MCF 10A (cell line): Measurements from ENCODE around the gene ZNF407. TPM values are rescaled to one million over a fixed set of nuclear protein-coding genes. Genes with fewer than 3 reads are reported as not detected.

Experiments
- BruUV-seq: library from RNA; stranded (reverse); fragments of 400-500 nt; replicated peaks from 2 replicates; lab custom pipeline; 2021; lab: Mats Ljungman, UMichigan
- CTCF ChIA-PET: fragments of 300-600 bp; sonication (Branson Sonifier 250); formaldehyde crosslinking; extraction: SDS; loops from one replicate; lab custom pipeline; 2021; ENCODE audit warnings: antibody characterized with exemption, inconsistent platforms; lab: Yijun Ruan, JAX
- POLR2A ChIA-PET: fragments of 300-600, 350-650 bp; sonication (Branson Sonifier 250); formaldehyde crosslinking; extraction: SDS; loops from one replicate; lab custom pipeline; 2020; ENCODE audit warnings: antibody characterized with exemption, inconsistent platforms; lab: Yijun Ruan, JAX
- DNase-seq: peaks from one replicate; pipeline ENCODE4 v3.0.0-alpha.2; 2018; ENCODE audit not compliant: unreplicated experiment
- H3K27ac Mint-ChIP-seq: one replicate; pipeline ENCODE4 v1.8.0; 2022; ENCODE audit warnings: mild to moderate bottlenecking, low read depth, mixed read lengths; ENCODE audit not compliant: unreplicated experiment
- H3K27me3 Mint-ChIP-seq: one replicate; pipeline ENCODE4 v1.8.0; 2022; ENCODE audit warnings: mixed read lengths; ENCODE audit not compliant: insufficient read depth, unreplicated experiment
- H3K36me3 Mint-ChIP-seq: one replicate; pipeline ENCODE4 v1.8.0; 2022; ENCODE audit warnings: mild to moderate bottlenecking, moderate library complexity, mixed read lengths; ENCODE audit not compliant: insufficient read depth, unreplicated experiment
- H3K4me1 Mint-ChIP-seq: one replicate; pipeline ENCODE4 v1.8.0; 2022; ENCODE audit warnings: mixed read lengths; ENCODE audit not compliant: insufficient read depth, unreplicated experiment
- H3K4me3 Mint-ChIP-seq: one replicate; pipeline ENCODE4 v1.8.0; 2022; ENCODE audit warnings: mild to moderate bottlenecking, moderate library complexity, mixed read lengths; ENCODE audit not compliant: unreplicated experiment
- H3K9me3 Mint-ChIP-seq: one replicate; pipeline ENCODE4 v1.8.0; 2022; ENCODE audit warnings: mixed read lengths; ENCODE audit not compliant: unreplicated experiment
- CTCF ChIP-seq: fragments of 200-600 bp; IDR thresholded peaks from one replicate; pipeline ENCODE4 v1.8.0; 2022; ENCODE audit warnings: antibody characterized with exemption, mild to moderate bottlenecking; ENCODE audit not compliant: unreplicated experiment
- intact Hi-C: fragments of 100-400 bp; cut with micrococcal nuclease; formaldehyde crosslinking; loops from 2 replicates; pipeline ENCODE4 v1.14.1; 2022
- total RNA-seq: library from RNA; stranded (reverse); gene quantifications from 2 replicates; pipeline ENCODE4 v1.2.3, GENCODE V29; 2022

ZNF407 gene
- total RNA-seq, 1 experiment from 2014 or later, result 9.5 TPM

GRCh38 chr18:74944676-74945075 is 347.0 kb downstream of the ZNF407 start:
- POLR2A ChIA-PET, result interaction anchor here (0.5 kb wide), 1 partner anchor 266 kb away, joined by 4 read pairs; the partner anchor contains the start of gene TSHZ1
- Mint-ChIP-seq H3K4me3 (no peak overlapping the region), H3K27me3 (no peaks in the 10 kb centered on the region), H3K9me3 (no peaks in the 10 kb centered on the region), H3K36me3 (no peaks in the 10 kb centered on the region), H3K27ac (no peak overlapping the region), H3K4me1 (no peaks in the 10 kb centered on the region)
- no peak for TF ChIP-seq CTCF
- intact Hi-C loops, result no loop called here
- CTCF ChIA-PET, result interaction anchor here (0.6 to 0.7 kb wide), 3 partner anchors 97 to 482 kb away, joined by 3 read pairs; no protein-coding TSS in a partner anchor
- BruUV-seq, result no TSS peak
- no peak for DNase-seq

- Mint-ChIP-seq H3K36me3 (no peaks in the 10 kb centered on the region), H3K4me3 (no peak overlapping the region), H3K4me1 (peaks cover 5% of the 10 kb centered on the region), H3K9me3 (no peaks in the 10 kb centered on the region), H3K27me3 (no peaks in the 10 kb centered on the region), H3K27ac (no peak overlapping the region)
- no TSS peak for BruUV-seq
- intact Hi-C loops, result no loop called here
- no peak for DNase-seq
- ChIA-PET POLR2A (interaction anchor here (0.7 kb wide), 1 partner anchor 436 kb away, joined by 4 read pairs; no protein-coding TSS in a partner anchor), CTCF (interaction anchor here (0.6 kb wide), 1 partner anchor 396 kb away, joined by 3 read pairs; no protein-coding TSS in a partner anchor)
- no peak for TF ChIP-seq CTCF
Measured at GRCh38 chr18:74945774-74946545, 348.3 kb downstream of the ZNF407 start.

DNA sequence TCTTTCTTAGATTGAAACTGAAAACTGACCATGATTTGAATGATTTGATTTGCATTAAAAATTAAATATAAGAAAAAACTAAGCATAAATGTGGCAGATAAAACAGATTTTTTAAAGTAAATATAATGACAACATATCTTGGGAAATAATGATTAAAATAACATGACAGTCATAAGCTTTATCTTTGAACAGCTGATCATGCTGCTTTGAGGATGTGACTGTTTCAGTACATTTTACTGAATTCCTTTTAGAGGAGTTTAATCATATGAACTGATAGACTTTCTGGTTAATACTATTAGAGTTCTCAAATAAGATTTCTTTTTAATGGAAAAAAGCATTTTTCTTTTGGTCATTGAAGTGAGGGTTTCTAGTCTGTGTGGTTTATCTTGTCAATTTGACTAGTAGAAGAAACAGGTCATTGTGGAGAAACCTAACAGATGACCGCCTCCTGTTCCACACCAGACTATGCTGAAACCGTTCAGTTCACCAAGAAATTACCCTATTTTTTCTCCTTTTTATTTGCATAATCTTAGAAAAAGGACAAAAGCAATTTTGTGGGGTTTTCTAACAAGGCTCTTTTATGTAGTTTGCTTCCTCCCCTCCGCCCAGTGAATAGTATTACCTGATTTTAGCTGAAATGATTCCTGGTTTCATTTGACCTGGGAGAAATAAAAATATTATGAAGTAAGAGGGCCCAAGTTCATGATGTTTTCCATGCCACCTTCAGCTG is 349.1 kb downstream of the ZNF407 start:
- H3K36me3 Mint-ChIP-seq, result no peaks in the 10 kb centered on the region
- BruUV-seq, result no TSS peak
- peaks cover 12% of the 10 kb centered on the region for H3K4me1 Mint-ChIP-seq
- POLR2A ChIA-PET, result interaction anchor here (0.6 kb wide), 1 partner anchor 1310 kb away, joined by 3 read pairs; no protein-coding TSS in a partner anchor
- no peak overlapping the region for H3K27ac Mint-ChIP-seq
- H3K9me3 Mint-ChIP-seq, result no peaks in the 10 kb centered on the region
- no peak for DNase-seq
- no peaks in the 10 kb centered on the region for H3K27me3 Mint-ChIP-seq
- CTCF ChIA-PET, result no interaction called here
- intact Hi-C loops, result no loop called here
- no peak overlapping the region for H3K4me3 Mint-ChIP-seq
- TF ChIP-seq CTCF, result no peak

- CTCF ChIA-PET, result no interaction called here
- TF ChIP-seq CTCF, result no peak
- POLR2A ChIA-PET, result no interaction called here
- H3K4me3 Mint-ChIP-seq, result no peak overlapping the region
- no peak for DNase-seq
- peaks cover 12% of the 10 kb centered on the region for H3K4me1 Mint-ChIP-seq
- intact Hi-C loops, result no loop called here
- no peaks in the 10 kb centered on the region for H3K27me3 Mint-ChIP-seq
- BruUV-seq, result no TSS peak
- H3K9me3 Mint-ChIP-seq, result no peaks in the 10 kb centered on the region
- H3K36me3 Mint-ChIP-seq, result no peaks in the 10 kb centered on the region
- no peak overlapping the region for H3K27ac Mint-ChIP-seq
Measured at GRCh38 chr18:74947417-74947816, 349.7 kb downstream of the ZNF407 start.
